Loucy (cell line): ENCODE data around the gene EEA1.

Source experiments
- H2AFZ ChIP-seq: fragments of 200-600 bp; sonication (generic); 2 replicates; pipeline ENCODE4 v1.6.0; 2016; ENCODE audit warnings: antibody characterized with exemption, mild to moderate bottlenecking, low read length, moderate library complexity
- H3F3A ChIP-seq: fragments of 200-600 bp; 2 replicates; pipeline ENCODE4 v1.6.0; 2016; ENCODE audit warnings: antibody characterized with exemption, low read depth, mild to moderate bottlenecking
- H3K27me3 ChIP-seq: fragments of 200-600 bp; sonication (generic); 2 replicates; pipeline ENCODE4 v1.6.1; 2014; ENCODE audit warnings: low read length, mild to moderate bottlenecking; ENCODE audit not compliant: insufficient read depth, poor library complexity, severe bottlenecking
- H3K36me3 ChIP-seq: fragments of 200-600 bp; sonication (generic); 2 replicates; pipeline ENCODE4 v1.6.1; 2016; ENCODE audit warnings: low read length; ENCODE audit not compliant: insufficient read depth
- H3K4me1 ChIP-seq: fragments of 200-600 bp; sonication (generic); 2 replicates; pipeline ENCODE4 v1.5.1; 2014; ENCODE audit warnings: low read length, mild to moderate bottlenecking; ENCODE audit not compliant: insufficient read depth, poor library complexity, severe bottlenecking
- H3K4me2 ChIP-seq: fragments of 200-600 bp; sonication (generic); 2 replicates; pipeline ENCODE4 v1.6.0; 2014; ENCODE audit warnings: antibody characterized with exemption, low read length, low read depth, mild to moderate bottlenecking; ENCODE audit not compliant: poor library complexity, severe bottlenecking
- H3K4me3 ChIP-seq: fragments of 200-600 bp; sonication (generic); 2 replicates; pipeline ENCODE4 v1.5.1; 2014; ENCODE audit warnings: low read length, mild to moderate bottlenecking, mixed read lengths; ENCODE audit not compliant: poor library complexity, severe bottlenecking
- H3K79me2 ChIP-seq: fragments of 200-600 bp; sonication (generic); 2 replicates; pipeline ENCODE4 v1.6.1; 2014; ENCODE audit warnings: low read length; ENCODE audit not compliant: insufficient read depth
- H3K9ac ChIP-seq: fragments of 200-600 bp; sonication (generic); 2 replicates; pipeline ENCODE4 v1.6.0; 2014; ENCODE audit warnings: mild to moderate bottlenecking, low read depth, low read length, moderate library complexity; ENCODE audit not compliant: poor library complexity, severe bottlenecking
- H3K9me2 ChIP-seq: fragments of 200-600 bp; sonication (generic); replicated peaks from 2 replicates; pipeline ENCODE4 v1.6.1; 2016; ENCODE audit warnings: low read depth, low read length, mixed read lengths
- H3K9me3 ChIP-seq: fragments of 200-600 bp; sonication (generic); 2 replicates; pipeline ENCODE4 v1.6.1; 2014; ENCODE audit warnings: mild to moderate bottlenecking, antibody characterized with exemption, low read length, low read depth; ENCODE audit not compliant: insufficient read depth
- H4K20me1 ChIP-seq: fragments of 200-600 bp; sonication (generic); 2 replicates; pipeline ENCODE4 v1.6.0; 2014; ENCODE audit warnings: antibody characterized with exemption, low read length, mild to moderate bottlenecking; ENCODE audit not compliant: insufficient read depth, poor library complexity, severe bottlenecking
- EZH2phosphoT487 ChIP-seq: fragments of 200-600 bp; IDR thresholded peaks from 2 replicates; pipeline ENCODE4 v1.6.1; 2018; ENCODE audit warnings: antibody characterized with exemption, mild to moderate bottlenecking, moderate library complexity, borderline replicate concordance
- TF ChIP-seq, protein P1 (sequence below): fragments of 200-600 bp; sonication (generic); conservative IDR thresholded peaks from 2 replicates; pipeline ENCODE4 v1.5.1; 2014; ENCODE audit warnings: mild to moderate bottlenecking, antibody characterized with exemption, low read length

Gene EEA1

DNA sequence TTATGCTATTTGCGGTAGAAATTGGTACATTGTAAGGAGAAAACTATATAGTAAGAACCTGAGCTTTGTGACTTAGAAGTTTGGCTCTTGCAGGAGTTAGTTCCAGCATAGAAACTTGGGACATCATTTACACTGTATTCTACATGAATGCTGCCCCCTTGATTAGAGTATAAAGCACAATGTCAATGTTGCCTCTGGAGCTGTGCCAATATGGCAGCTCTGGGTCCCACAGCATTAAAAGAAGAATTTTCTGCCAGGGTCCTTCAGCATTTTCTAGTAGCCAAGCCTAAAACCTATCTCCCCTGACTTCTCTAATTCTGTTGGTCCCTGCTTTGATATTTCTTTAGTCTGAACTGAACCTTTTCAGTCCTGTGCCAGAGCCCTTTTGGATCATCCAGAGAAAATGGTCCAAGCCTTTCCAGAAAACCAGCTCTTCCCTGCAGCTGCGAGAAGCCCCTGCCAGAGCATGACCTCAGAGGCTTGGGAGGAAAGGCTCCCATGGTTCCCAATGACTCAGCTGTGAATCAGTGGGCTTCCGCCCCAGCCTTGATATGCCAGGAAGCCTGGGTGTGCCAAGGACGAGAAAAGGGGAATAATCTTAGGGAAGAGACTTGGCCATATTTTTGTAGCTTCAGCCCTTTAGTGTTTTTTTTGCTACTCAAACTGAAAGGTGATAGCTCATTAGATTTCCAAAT lies 183.1 kb downstream of the EEA1 start:
- no peaks in the 10 kb centered on the region for H3K4me1 ChIP-seq
- no peak overlapping the region for H3K4me3 ChIP-seq

DNA sequence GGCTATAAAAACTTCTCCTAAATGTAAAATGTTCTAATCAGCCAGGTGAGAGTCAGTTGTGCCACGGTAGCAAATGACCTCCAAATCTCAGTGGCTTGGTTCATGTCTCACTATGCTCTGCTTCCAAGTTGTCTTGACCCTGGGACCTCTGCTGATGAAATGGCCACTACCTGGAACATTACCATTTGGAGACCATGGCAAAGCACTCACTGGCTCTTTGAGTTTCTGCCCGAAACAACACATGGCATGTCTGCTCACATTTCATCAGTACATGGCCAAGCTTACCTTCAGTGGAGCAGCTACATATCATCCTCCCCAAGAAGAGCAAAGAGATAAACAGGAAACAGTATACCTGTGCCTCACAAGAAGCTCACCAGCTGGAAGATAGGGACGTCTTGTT lies 186.1 kb downstream of the EEA1 start:
- TF ChIP-seq EZH2phosphoT487, result no peak
- TF ChIP-seq, protein P1, sequence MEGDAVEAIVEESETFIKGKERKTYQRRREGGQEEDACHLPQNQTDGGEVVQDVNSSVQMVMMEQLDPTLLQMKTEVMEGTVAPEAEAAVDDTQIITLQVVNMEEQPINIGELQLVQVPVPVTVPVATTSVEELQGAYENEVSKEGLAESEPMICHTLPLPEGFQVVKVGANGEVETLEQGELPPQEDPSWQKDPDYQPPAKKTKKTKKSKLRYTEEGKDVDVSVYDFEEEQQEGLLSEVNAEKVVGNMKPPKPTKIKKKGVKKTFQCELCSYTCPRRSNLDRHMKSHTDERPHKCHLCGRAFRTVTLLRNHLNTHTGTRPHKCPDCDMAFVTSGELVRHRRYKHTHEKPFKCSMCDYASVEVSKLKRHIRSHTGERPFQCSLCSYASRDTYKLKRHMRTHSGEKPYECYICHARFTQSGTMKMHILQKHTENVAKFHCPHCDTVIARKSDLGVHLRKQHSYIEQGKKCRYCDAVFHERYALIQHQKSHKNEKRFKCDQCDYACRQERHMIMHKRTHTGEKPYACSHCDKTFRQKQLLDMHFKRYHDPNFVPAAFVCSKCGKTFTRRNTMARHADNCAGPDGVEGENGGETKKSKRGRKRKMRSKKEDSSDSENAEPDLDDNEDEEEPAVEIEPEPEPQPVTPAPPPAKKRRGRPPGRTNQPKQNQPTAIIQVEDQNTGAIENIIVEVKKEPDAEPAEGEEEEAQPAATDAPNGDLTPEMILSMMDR, result no peak
- Histone ChIP-seq H4K20me1 (no peaks in the 10 kb centered on the region), H3K27me3 (no peaks in the 10 kb centered on the region), H3K36me3 (no peaks in the 10 kb centered on the region), H3K9me2 (no peaks in the 10 kb centered on the region), H3K9me3 (no peaks in the 10 kb centered on the region), H3K4me2 (no peak overlapping the region), H3K4me1 (peaks cover 3% of the 10 kb centered on the region), H3K4me3 (no peak overlapping the region), H3K79me2 (no peaks in the 10 kb centered on the region), H3F3A (no peaks in the 10 kb centered on the region), H3K9ac (no peak overlapping the region), H2AFZ (no peak overlapping the region)

More for the DNA sequence above, 183.1 kb downstream of the EEA1 start:
- Histone ChIP-seq H3K27me3 (no peaks in the 10 kb centered on the region), H3K9me2 (no peaks in the 10 kb centered on the region), H4K20me1 (no peaks in the 10 kb centered on the region), H3K4me2 (no peak overlapping the region), H3F3A (no peaks in the 10 kb centered on the region), H3K79me2 (no peaks in the 10 kb centered on the region), H3K9me3 (no peaks in the 10 kb centered on the region), H3K36me3 (no peaks in the 10 kb centered on the region), H3K9ac (no peak overlapping the region), H2AFZ (no peak overlapping the region)
- TF ChIP-seq, protein P1, result no peak

- Histone ChIP-seq H3K27me3 (no peaks in the 10 kb centered on the region), H3K9me3 (no peaks in the 10 kb centered on the region)
Observed at GRCh38 chr12:92740411-92740810, 188.7 kb downstream of the EEA1 start.

More at GRCh38 chr12:92740411-92740810, 188.7 kb downstream of the EEA1 start:
- Histone ChIP-seq H3K36me3 (no peaks in the 10 kb centered on the region), H3K4me2 (no peak overlapping the region), H2AFZ (no peak overlapping the region), H3K79me2 (no peaks in the 10 kb centered on the region), H3K4me3 (no peak overlapping the region), H3K9me2 (no peaks in the 10 kb centered on the region), H3F3A (no peaks in the 10 kb centered on the region), H4K20me1 (no peaks in the 10 kb centered on the region), H3K9ac (no peak overlapping the region), H3K4me1 (peaks cover 3% of the 10 kb centered on the region)
- no peak for TF ChIP-seq EZH2phosphoT487
- TF ChIP-seq, protein P1, result no peak
